HL-60 (cell line): Measurements from ENCODE around the gene FIG4.

Experiments
- DNase-seq, 2 experiments: peaks; one replicate each; pipeline ENCODE4 v3.0.0-alpha.2; 2010 to 2020; ENCODE audit warnings: low read depth in 1 of 2, low spot score in 1 of 2
- H3K27ac ChIP-seq: fragments of 250-450 bp; sonication (Bioruptor Pico); replicated peaks from 2 replicates; pipeline ENCODE4 v1.5.1; 2020; ENCODE audit warnings: mild to moderate bottlenecking, moderate library complexity
- H3K27me3 ChIP-seq: fragments of 250-450 bp; sonication (Bioruptor Pico); 2 replicates; pipeline ENCODE4 v1.5.1; 2021; ENCODE audit warnings: mild to moderate bottlenecking, moderate library complexity; ENCODE audit not compliant: insufficient read depth, poor library complexity, severe bottlenecking
- H3K4me3 ChIP-seq: replicated peaks from 2 replicates; pipeline ENCODE4 v1.5.1; 2011; ENCODE audit warnings: mild to moderate bottlenecking, control low read depth, low read length; ENCODE audit not compliant: insufficient read depth
- GABPA ChIP-seq: IDR thresholded peaks from 2 replicates; pipeline ENCODE4 v1.6.1; 2012; ENCODE audit warnings: low read depth
- POLR2AphosphoS5 ChIP-seq: IDR thresholded peaks from 2 replicates; pipeline ENCODE4 v1.6.1; 2012; ENCODE audit warnings: low read depth
- SPI1 ChIP-seq: IDR thresholded peaks from 2 replicates; pipeline ENCODE4 v1.6.1; 2012; ENCODE audit warnings: low read depth, mild to moderate bottlenecking, borderline replicate concordance
- TF ChIP-seq, protein P1 (sequence below): IDR thresholded peaks from 2 replicates; pipeline ENCODE4 v1.6.1; 2012; ENCODE audit warnings: low read depth; ENCODE audit not compliant: insufficient replicate concordance
- TF ChIP-seq, protein P2 (sequence below): IDR thresholded peaks from one replicate; pipeline ENCODE4 v1.5.1; 2011; ENCODE audit warnings: low read length, control low read depth, inconsistent platforms; ENCODE audit not compliant: insufficient read depth

The FIG4 gene

DNA sequence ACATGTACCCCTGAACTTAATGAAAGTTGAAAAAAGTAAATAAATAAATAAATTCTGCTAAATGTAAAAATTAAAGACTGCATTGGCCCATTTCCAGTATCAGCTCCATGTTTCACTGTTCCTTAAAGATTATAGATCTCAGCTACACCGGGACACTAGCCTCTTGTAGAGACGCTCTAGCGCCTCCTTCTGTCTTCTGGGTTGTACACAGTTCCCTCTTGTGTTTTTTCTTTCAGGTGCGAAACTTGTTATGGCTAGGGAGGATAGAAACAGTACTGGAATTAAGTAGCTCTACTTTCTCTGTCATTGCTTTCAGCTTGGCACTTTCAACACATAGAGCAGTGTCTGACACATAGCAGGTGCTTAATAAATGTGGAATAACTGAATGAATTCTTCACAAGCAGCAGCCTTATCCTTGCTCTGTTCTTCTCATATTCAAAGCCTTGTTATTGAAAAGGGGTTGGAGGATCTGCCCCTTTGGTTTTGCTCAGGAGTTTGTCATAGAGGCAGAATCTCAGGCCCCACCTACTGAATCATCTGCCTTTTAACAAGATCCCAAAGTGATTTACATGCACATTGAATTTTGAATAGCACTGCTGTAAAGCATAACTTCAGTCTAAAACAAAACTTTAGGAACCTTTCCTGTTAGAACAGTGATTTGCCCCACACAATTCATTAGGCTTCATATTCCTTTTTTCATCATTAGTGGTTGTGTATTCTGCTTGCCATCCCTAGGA, 92.3 kb downstream of the FIG4 start:
- H3K27me3 ChIP-seq: no peaks in the 10 kb centered on the region
- H3K27ac ChIP-seq: no peak overlapping the region
- TF ChIP-seq, protein P1, sequence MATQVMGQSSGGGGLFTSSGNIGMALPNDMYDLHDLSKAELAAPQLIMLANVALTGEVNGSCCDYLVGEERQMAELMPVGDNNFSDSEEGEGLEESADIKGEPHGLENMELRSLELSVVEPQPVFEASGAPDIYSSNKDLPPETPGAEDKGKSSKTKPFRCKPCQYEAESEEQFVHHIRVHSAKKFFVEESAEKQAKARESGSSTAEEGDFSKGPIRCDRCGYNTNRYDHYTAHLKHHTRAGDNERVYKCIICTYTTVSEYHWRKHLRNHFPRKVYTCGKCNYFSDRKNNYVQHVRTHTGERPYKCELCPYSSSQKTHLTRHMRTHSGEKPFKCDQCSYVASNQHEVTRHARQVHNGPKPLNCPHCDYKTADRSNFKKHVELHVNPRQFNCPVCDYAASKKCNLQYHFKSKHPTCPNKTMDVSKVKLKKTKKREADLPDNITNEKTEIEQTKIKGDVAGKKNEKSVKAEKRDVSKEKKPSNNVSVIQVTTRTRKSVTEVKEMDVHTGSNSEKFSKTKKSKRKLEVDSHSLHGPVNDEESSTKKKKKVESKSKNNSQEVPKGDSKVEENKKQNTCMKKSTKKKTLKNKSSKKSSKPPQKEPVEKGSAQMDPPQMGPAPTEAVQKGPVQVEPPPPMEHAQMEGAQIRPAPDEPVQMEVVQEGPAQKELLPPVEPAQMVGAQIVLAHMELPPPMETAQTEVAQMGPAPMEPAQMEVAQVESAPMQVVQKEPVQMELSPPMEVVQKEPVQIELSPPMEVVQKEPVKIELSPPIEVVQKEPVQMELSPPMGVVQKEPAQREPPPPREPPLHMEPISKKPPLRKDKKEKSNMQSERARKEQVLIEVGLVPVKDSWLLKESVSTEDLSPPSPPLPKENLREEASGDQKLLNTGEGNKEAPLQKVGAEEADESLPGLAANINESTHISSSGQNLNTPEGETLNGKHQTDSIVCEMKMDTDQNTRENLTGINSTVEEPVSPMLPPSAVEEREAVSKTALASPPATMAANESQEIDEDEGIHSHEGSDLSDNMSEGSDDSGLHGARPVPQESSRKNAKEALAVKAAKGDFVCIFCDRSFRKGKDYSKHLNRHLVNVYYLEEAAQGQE: no peak
- no peak for TF ChIP-seq SPI1
- TF ChIP-seq, protein P2, sequence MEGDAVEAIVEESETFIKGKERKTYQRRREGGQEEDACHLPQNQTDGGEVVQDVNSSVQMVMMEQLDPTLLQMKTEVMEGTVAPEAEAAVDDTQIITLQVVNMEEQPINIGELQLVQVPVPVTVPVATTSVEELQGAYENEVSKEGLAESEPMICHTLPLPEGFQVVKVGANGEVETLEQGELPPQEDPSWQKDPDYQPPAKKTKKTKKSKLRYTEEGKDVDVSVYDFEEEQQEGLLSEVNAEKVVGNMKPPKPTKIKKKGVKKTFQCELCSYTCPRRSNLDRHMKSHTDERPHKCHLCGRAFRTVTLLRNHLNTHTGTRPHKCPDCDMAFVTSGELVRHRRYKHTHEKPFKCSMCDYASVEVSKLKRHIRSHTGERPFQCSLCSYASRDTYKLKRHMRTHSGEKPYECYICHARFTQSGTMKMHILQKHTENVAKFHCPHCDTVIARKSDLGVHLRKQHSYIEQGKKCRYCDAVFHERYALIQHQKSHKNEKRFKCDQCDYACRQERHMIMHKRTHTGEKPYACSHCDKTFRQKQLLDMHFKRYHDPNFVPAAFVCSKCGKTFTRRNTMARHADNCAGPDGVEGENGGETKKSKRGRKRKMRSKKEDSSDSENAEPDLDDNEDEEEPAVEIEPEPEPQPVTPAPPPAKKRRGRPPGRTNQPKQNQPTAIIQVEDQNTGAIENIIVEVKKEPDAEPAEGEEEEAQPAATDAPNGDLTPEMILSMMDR: no peak
- no peak for TF ChIP-seq POLR2AphosphoS5
- no peak for TF ChIP-seq GABPA
- H3K4me3 ChIP-seq: no peak overlapping the region
- DNase-seq: no peak

DNA sequence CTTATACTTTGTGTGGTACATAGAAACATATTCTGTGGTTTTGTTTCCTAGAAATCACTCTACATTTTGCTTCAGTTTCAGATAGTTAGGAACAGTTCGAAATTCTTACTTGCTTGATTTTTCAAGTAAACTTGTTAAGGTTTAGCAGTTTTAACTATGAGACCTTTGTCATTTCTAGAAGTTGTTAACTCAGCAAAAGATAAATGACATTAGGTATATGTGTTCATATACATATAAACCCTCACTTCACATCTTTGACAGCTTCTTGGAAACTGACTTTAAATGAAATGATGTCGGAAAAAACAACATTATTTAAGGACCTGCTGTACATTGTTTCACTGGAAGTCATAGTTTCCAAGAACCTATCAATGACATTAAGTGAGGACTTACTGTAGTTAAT, 96.2 kb downstream of the FIG4 start:
- DNase-seq: no peak
- no peak overlapping the region for H3K4me3 ChIP-seq
- H3K27me3 ChIP-seq: no peaks in the 10 kb centered on the region
- no peak overlapping the region for H3K27ac ChIP-seq
- TF ChIP-seq GABPA: no peak
- no peak for TF ChIP-seq SPI1
- TF ChIP-seq, protein P2: no peak
- no peak for TF ChIP-seq POLR2AphosphoS5
- TF ChIP-seq, protein P1: no peak

DNA sequence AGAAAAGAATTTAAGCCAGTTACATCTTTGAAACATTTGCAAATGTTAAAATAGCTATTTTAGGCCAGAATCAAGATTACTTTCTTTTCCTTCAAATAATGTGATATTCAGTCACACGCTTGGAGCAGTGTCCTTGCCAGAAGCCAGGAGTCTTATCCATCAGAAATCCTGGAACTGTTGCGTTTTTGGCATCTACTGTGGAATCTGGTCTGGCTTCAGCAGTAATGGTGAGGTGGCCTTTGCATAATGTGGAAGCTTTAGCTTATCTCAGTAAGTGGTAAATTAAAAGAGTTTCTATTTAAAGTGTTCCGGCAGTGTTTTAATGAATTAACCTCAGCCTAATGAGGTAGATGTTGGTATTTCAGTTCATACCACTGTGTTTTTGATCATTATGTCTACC, 97.6 kb downstream of the FIG4 start:
- TF ChIP-seq, protein P1: no peak
- TF ChIP-seq, protein P2: no peak
- TF ChIP-seq POLR2AphosphoS5 (no peak), GABPA (no peak)
- no peak for DNase-seq
- H3K27ac ChIP-seq: no peak overlapping the region
- H3K4me3 ChIP-seq: no peak overlapping the region
- H3K27me3 ChIP-seq: no peaks in the 10 kb centered on the region
